ENCODE data around the gene EME2.

The EME2 gene

GRCh38 chr16:1766701-1767100, 5.9 kb upstream of the EME2 start:
- DNase-seq (ENCODE audit: low spot score) = no peak

GRCh38 chr16:1767116-1767994, 5.3 kb upstream of the EME2 start:
- DNase-seq (ENCODE audit: low spot score) = no peak

- no peak for DNase-seq (ENCODE audit: low spot score)
Observed at GRCh38 chr16:1768061-1768766, 4.4 kb upstream of the EME2 start.

GRCh38 chr16:1768767-1769401, 3.7 kb upstream of the EME2 start:
- DNase-seq (ENCODE audit: low spot score) = no peak

- DNase-seq (ENCODE audit: low spot score) = no peak
Observed at GRCh38 chr16:1769402-1770300, 3.0 kb upstream of the EME2 start.

GRCh38 chr16:1770328-1771187, 2.1 kb upstream of the EME2 start:
- peak; percentile 67 for DNase-seq (ENCODE audit: low spot score)

- DNase-seq (ENCODE audit: low spot score) = peak; percentile 94
Observed at GRCh38 chr16:1771188-1771863, 1.3 kb upstream of the EME2 start, which contains the start of gene NME3. NME3 (minus strand) TSS chr16:1771543; CDS start chr16:1771534, 9 bp downstream.

GRCh38 chr16:1771864-1772361, 697 bp upstream of the EME2 start:
- no peak for DNase-seq (ENCODE audit: low spot score)

GRCh38 chr16:1772908-1773702, 495 bp downstream of the EME2 start, which contains the start of gene MRPS34:
MRPS34 (minus strand) TSS chr16:1773134; CDS start chr16:1773119, 15 bp downstream.
- peak; percentile 89 for DNase-seq (ENCODE audit: low spot score)

- peak; percentile 52 for DNase-seq (ENCODE audit: low spot score)
Observed at GRCh38 chr16:1773703-1774447, 1.3 kb downstream of the EME2 start.

GRCh38 chr16:1774448-1774780, 1.8 kb downstream of the EME2 start:
- no peak for DNase-seq (ENCODE audit: low spot score)

- no peak for DNase-seq (ENCODE audit: low spot score)
Observed at GRCh38 chr16:1775006-1775845, 2.6 kb downstream of the EME2 start.

GRCh38 chr16:1775846-1776671, 3.4 kb downstream of the EME2 start:
- no peak for DNase-seq (ENCODE audit: low spot score)

- DNase-seq (ENCODE audit: low spot score) = no peak
Observed at GRCh38 chr16:1776672-1776955, 4.0 kb downstream of the EME2 start.

GRCh38 chr16:1776991-1777374, 4.4 kb downstream of the EME2 start:
- no peak for DNase-seq (ENCODE audit: low spot score)

- no peak for DNase-seq (ENCODE audit: low spot score)
Observed at GRCh38 chr16:1777375-1778199, 5.0 kb downstream of the EME2 start.

Measured in GM03348 (cell line).